ENCODE measurements around the gene NCOA3. TPM values are rescaled to one million over a fixed set of nuclear protein-coding genes. Genes with fewer than 3 reads are reported as not detected.
A peak's percentile ranks its signal among the peaks of the same experiment; 100 is the strongest.

The NCOA3 gene
- total RNA-seq, 1 experiment from 2014 or later, result 13.7 TPM

DNA sequence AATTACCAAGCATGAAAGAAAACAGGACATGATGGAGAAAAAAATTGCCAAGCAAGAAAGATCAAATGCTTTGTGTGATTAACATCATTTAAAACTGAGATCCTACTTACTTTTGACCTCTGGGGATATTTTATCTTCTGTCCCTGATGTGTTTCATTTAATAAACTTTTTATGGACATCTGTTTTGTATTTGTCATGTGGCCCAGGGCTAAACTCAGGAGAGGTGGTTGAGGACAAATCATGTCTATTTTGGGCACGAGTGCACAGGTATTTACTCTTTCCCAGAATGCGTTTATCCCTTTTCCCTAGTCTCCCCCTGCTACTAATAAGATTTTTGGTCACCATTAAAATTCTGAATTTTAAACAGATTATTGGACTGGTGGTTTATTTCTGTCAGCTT lies 128.2 kb downstream of the NCOA3 start:
- DNase-seq (ENCODE audit: low read depth), result no peak

DNA sequence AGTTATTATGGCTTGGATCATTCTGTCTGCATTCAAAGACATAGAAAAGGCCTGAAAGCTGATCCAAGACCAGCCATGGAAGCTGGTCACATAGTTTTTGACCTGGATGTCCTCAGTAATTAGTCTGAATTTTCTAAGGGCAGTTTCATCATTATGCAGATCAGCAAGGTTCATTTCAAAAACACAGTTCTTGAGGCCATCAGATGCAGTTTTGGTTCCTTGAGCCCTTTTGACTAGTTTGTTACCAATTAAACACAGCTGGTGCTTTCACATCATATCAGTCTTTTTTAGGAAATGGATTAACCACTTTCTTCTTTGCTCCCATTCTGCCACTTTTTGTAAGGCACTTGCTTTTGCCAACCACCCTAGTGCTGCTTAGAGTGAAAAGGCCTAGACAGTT lies 129.4 kb downstream of the NCOA3 start:
- no peak for DNase-seq (ENCODE audit: low read depth)

DNA sequence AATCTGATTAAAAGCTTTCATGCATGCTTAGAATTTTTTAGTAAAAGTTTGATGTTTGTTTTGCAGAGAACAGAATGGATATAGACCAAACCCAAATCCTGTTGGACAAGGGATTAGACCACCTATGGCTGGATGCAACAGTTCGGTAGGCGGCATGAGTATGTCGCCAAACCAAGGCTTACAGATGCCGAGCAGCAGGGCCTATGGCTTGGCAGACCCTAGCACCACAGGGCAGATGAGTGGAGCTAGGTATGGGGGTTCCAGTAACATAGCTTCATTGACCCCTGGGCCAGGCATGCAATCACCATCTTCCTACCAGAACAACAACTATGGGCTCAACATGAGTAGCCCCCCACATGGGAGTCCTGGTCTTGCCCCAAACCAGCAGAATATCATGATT lies 133.6 kb downstream of the NCOA3 start:
- no peak for DNase-seq (ENCODE audit: low read depth)

DNA sequence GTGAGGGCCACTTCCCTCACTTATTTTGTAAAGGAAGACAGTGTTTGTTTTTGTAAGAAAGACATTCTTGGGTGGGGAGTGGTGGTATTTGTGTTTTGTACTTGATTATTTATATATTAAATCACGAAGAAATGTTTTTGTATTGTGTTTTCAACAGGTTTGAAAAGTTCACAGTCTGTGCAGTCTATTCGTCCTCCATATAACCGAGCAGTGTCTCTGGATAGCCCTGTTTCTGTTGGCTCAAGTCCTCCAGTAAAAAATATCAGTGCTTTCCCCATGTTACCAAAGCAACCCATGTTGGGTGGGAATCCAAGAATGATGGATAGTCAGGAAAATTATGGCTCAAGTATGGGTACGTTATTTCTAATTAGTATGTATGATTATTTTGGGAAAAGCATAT lies 137.2 kb downstream of the NCOA3 start:
- DNase-seq (ENCODE audit: low read depth), result no peak

DNA sequence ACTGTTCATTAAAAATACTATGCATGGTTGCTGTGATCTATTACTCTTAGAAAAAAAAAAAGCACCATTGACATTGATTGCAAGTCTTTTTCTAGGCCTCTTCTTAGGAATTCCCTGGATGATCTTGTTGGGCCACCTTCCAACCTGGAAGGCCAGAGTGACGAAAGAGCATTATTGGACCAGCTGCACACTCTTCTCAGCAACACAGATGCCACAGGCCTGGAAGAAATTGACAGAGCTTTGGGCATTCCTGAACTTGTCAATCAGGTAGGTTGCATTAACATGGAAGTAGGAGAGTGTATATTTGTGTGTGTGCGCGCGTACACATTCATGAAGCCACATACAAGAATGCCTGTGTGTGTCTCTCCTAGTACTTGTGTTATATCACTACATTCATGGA lies 140.4 kb downstream of the NCOA3 start:
- no peak for DNase-seq (ENCODE audit: low read depth)

DNA sequence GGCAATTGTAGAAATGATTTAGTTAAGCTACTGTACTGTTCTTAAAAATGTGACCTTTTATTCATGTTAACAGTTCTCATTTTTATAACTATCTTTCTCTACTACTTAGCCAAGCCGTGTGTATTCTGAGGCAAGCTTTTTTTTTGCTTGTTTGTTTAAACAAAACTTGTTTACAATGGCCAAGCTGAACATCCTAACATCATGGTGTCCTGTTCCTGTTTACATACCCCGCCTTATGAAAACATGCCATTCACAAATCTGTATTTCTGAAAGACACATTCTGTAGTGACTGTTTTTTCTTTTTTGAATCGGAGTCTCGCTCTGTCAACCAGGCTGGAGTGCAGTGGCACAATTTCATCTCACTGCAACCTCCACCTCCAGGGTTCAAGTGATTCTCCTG lies 140.9 kb downstream of the NCOA3 start:
- DNase-seq (ENCODE audit: low read depth), result no peak

DNA sequence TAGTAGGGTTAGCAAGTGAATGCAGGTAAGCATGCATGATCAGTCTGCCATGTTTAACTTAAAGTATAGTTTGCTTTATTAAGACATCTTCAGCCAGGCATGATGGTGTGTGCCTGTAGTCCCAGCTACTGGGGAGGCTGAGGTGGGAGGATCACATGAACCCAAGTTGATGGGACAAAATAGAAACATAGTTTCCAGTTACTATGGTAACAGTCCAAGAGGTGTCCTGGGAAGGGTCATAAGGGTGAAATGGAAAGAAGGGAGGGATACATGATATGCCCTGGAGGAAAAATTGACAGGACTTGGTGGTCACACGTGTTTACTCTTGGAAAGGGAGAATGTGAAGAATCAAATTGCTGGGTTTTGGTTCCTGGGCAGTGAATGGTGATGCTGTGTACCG lies 143.9 kb downstream of the NCOA3 start:
- DNase-seq (ENCODE audit: low read depth), result no peak

DNA sequence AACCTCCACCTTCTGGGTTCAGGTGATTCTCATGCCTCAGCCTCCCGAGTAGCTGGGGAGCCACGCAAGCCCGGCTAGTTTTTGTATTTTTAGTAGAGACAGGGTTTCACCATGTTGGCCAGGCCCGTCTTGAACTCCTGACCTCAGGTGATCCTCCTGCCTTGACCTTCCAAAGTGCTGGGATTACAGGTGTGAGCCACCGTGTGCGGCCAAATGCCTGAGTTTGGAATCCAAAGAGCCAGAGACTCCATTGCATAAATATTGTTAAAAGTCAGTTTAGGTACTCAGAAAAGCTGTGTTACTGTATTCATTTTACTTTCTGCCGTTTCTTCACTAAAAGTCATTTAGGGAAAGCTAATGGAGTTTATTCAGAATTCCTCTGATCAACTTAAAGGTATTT lies 146.3 kb downstream of the NCOA3 start:
- DNase-seq (ENCODE audit: low read depth), result no peak

DNA sequence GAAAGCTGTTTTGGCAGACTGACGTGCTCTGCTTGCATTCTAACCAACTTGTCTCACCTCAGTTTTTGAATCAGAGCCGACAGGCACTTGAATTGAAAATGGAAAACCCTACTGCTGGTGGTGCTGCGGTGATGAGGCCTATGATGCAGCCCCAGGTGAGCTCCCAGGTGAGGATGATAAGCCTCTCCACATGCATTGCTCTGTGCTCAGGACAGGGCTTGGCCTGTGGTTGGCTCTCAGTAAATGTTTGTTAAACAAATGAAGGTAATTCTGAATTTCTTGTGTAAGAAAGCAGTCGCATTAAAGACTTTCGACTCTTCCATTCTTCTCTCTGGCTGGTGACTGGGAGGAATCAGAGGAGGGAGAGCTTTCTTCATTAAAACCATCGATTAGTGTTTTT lies 147.3 kb downstream of the NCOA3 start:
- no peak for DNase-seq (ENCODE audit: low read depth)

DNA sequence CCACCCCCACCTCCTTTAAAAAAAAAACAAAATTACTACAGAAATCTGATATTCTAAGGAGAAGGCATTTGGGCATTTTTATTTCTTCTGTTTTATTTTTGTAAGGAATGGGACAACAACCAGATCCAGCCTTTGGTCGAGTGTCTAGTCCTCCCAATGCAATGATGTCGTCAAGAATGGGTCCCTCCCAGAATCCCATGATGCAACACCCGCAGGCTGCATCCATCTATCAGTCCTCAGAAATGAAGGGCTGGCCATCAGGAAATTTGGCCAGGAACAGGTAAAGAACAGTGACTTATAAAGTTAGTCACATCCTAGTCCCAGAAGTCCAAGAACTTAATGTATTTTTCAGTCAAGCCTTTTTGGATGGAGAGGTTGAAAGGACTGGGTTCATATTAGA lies 150.6 kb downstream of the NCOA3 start:
- DNase-seq (ENCODE audit: low read depth), result no peak

DNA sequence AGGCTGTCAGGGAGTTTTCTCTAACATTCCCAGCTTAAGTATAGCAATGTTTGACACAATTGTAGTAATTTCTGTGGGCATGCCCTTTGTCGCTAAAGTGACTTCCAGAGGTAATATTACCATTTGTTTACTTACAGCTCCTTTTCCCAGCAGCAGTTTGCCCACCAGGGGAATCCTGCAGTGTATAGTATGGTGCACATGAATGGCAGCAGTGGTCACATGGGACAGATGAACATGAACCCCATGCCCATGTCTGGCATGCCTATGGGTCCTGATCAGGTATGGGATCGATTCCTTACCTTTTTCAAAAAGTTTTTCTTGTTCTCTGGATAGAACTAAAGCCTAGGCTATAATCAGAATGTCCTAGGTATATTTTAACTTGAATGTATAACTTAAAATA lies 151.1 kb downstream of the NCOA3 start:
- no peak for DNase-seq (ENCODE audit: low read depth)

DNA sequence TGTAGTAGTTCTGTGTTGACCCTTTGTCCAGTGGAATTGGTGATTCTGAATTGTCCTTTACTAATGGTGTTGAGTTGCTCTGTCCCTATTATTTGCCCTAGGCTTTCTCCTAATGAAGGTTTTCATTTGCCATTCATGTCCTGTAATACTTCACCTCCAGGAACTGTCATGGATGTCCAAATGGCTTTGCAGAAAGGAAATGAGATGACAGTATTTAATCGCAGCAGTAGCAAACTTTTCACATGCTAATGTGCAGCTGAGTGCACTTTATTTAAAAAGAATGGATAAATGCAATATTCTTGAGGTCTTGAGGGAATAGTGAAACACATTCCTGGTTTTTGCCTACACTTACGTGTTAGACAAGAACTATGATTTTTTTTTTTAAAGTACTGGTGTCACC lies 152.2 kb downstream of the NCOA3 start:
- DNase-seq (ENCODE audit: low read depth), result no peak

DNA sequence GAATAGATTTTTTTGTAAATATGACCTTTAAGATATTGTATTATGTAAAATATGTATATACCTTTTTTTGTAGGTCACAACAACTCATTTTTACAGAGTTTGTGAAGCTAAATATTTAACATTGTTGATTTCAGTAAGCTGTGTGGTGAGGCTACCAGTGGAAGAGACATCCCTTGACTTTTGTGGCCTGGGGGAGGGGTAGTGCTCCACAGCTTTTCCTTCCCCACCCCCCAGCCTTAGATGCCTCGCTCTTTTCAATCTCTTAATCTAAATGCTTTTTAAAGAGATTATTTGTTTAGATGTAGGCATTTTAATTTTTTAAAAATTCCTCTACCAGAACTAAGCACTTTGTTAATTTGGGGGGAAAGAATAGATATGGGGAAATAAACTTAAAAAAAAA lies 152.7 kb downstream of the NCOA3 start:
- DNase-seq (ENCODE audit: low read depth), result no peak

DNA sequence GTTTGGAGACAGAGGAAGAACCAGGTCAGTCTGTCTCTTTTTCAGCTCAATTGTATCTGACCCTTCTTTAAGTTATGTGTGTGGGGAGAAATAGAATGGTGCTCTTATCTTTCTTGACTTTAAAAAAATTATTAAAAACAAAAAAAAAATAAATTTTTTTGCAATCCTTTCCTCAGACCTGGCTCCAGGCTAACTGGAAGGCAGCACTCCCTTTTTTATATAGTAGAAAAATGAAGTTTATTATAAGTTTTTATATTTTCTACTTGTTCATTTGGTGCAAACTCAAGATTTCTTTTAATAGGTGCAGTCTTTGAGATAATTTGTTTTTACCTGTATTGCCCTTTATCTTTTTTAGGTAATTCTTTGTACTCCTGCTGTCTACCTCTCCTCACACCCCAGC lies 153.9 kb downstream of the NCOA3 start:
- DNase-seq (ENCODE audit: low read depth), result no peak

DNA sequence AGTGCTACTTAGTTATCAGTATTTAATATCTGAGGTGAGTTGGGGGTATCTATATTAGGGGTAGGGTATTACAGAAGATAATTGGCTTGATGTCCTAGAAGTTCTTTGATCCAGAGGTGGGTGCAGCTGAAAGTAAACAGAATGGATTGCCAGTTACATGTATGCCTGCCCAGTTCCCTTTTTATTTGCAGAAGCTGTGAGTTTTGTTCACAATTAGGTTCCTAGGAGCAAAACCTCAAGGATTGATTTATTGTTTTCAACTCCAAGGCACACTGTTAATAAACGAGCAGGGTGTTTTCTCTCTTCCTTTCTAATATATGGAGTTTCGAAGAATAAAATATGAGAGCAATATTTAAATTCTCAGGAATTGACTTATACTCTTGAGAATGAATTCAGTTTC lies 154.6 kb downstream of the NCOA3 start:
- DNase-seq (ENCODE audit: low read depth), result no peak

DNA sequence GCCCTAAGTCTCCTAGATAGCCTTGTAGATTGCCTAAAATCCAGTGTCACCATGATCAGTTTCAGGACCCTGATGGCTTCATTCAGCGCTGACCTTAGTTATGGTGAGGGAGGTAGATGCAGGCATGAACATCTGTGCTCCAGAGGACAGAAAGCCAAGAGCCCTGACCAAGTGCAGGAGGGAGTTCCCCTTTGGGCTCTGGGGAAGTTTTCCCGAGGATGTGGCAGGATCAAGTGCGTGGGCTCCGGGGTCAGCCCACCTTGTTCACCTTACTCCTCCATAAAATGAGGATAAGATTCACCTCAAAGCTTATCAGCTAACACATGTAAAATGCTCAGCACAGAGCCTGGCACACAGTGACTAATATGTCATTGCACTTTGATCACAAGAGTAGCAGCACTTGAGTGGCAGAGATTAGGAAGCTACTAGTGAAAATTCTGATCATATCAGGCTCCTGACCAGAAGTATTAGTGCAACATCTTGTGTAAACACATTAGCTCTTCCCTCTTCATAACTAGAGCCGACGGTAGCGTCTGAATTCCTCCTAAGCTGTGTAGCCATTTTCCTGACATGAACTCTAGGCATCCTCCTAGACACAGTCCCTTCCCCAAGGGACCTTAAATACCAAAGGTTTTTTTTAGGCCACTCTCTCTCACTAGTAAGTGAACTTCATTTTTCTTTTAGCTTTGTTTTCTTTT lies 158.4 kb downstream of the NCOA3 start:
- no peak for DNase-seq (ENCODE audit: low read depth)

DNA sequence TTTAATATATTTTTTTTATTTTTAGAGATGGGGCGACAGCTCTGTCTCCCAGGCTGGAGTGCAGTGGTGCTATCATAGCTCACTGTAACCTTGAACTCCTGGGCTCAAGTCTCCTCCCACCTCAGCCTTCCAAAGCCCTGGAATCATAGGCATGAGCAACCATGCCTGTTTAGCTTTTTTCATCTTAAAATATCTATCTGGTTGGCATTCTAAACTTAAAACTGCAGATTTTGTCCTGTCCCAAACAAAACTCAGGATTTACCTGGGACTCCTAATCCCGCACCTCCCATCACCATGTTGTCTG lies 158.9 kb downstream of the NCOA3 start:
- DNase-seq (ENCODE audit: low read depth), result no peak

DNA sequence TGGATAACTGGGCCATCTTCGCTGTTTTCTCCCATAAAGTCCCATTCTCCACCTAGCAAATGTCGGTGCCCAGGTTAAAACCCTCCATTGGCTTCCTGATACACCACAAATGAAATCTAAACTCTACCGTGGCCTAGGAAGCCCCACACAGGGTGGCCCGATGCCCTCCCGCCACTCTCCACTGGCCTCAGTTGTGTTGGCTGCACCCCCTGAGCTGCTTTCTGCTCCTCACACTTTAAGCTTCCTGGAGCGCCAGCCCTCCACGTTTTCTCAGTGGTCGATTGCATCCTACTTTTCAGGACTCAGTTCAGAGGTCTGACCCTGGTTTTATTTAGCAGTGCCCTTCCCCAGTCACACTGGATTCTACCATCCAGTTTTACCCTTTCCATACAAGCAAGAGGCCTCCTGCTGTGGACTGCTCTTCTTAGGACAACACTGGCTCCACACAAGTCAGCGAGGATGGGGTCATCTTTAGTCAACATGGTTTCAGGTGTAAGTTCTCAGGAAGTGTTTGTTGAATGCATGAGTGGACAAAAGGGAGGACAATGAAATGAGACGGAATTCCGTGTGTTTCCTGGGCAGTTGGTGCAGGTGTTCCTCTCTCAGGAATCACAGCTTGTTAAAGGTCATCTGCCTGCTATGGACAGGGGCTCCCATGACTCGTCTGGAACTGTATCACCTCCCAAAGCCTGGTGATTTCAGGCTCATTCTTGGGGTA lies 159.5 kb downstream of the NCOA3 start:
- no peak for DNase-seq (ENCODE audit: low read depth)

DNA sequence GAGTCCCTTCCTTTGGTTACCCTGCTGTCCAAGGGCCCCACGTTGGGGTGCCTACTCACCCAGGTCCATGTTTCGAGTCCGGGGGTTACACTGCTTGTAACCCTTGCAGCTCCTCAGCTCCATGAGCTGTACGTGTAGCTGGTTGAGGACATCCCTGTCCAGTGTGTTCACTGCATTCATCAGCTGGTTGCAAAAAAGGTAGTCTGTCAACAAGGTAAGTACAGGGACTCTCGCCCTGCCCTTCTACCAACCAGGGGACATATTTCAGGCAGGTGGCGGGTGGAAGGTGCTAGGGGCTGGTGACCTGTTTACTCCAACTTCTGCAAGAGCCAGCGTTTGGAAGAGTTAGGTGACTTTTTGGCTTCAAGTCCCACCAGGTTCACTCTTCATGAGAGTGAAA lies 160.0 kb downstream of the NCOA3 start:
- no peak for DNase-seq (ENCODE audit: low read depth)

DNA sequence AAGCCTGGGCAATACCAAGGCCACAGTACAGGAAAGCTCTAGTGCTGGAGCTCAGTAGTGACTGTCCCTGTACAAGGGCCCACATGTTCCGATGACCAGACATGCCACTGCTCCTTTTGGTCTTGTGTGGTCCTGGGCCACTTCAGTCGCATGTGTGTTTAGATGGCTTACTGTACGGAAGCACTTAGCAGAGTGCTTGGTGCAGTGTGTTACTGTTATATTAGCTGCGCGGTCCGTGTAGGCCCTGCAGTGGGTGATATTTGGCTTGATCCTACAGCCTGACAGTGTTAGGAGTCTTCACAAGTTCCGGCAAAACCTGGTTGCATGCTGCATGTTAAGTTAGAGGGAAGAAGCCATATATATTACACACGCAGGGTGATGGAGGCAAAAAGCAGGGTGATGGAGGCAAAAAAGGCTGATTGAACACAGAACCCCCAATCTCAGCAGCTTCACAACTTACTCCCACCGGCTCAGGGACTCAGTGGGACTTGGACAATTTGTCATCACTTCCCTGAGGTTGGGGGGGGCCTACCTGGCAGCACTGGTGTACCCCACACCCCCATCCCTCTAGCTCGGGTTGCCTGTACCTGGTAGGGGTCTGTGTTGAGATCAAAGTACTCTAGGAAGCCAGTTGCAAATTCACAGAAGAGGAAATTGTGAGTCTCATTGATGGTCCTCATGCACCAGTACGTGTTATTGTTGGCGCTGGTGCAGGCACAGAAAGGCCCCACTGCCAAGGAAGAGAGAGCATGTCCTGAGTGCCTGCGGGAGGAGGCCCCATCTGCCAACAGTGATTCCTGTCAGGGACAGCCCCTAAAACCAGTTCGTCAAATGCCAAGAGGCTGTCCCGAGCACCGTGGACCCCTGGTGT lies 161.0 kb downstream of the NCOA3 start:
- no peak for DNase-seq (ENCODE audit: low read depth)

DNA sequence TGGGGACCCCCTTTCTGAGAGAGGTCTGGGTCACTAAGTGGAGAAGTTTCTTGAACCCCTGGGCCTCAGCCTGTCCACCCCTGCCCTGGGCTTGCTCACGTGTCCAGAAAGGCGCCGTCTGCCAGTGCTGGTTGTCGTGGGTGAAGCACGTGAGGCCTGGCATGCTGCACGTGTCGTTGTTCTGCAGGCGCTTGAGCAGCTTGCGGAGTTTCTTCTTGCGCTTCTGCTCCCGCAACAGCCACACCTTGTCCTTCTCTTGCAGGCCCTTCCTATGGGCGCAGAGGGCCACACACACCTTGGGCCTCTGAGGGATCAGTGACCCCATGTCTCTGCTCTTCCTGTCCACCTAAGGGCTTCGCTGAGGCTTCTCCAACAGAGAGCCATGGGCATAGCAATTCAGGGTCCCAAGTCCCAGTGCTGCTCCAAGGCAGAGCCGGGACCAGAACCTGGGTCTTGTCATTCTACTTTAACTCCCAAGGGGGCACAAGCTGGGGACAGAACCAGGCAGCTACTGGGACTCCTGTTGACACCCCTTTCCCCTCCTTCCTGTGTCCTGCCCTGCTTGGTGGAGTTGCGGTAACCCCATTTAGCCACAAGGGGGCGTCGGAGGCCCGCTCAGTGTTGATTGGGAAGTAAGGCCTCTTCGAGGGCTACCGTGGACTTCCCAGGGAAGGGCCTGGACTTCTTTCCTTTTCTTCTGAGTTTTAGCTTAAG lies 161.8 kb downstream of the NCOA3 start:
- DNase-seq (ENCODE audit: low read depth), result peak; percentile 76

DNA sequence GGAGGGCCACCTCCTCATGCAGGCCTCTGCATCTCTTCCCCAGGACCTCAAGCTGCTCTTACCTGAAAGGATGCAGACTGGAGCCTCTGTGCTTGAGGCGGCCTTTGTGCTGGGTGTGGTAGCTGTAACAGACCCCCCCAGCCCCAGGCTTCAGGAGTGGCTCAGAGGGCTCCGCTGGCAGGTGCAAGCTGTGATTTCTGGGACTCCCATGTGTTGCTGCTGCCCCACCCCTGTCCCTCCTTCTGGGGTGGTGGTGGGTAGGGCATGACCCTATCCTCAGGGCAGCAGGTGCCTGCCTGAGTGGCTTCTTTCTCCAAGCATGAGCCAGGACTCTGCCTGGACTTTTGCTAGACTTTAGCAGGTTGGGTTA lies 162.4 kb downstream of the NCOA3 start:
- no peak for DNase-seq (ENCODE audit: low read depth)

Measured in Daoy (cell line).